NCI-H69 (cell line): ENCODE measurements around the gene SPOCK2.

Experiments
- DNase-seq: peaks from one replicate; lab custom pipeline; 2025; lab: John Stamatoyannopoulos, UW

The SPOCK2 gene

GRCh38 chr10:72072046-72072445 is 16.3 kb downstream of the SPOCK2 start:
- no peak for DNase-seq

GRCh38 chr10:72069751-72070526 is 18.4 kb downstream of the SPOCK2 start:
- DNase-seq: peak; percentile 93

- DNase-seq: no peak
Observed at GRCh38 chr10:72068901-72069446, 19.4 kb downstream of the SPOCK2 start.

- no peak for DNase-seq
Observed at GRCh38 chr10:72068126-72068765, 20.1 kb downstream of the SPOCK2 start.

GRCh38 chr10:72067463-72068125 is 20.8 kb downstream of the SPOCK2 start:
- no peak for DNase-seq

- no peak for DNase-seq
Observed at GRCh38 chr10:72066318-72067284, 21.8 kb downstream of the SPOCK2 start.

GRCh38 chr10:72065439-72066025 is 22.8 kb downstream of the SPOCK2 start:
- no peak for DNase-seq

- no peak for DNase-seq
Observed at GRCh38 chr10:72063703-72064391, 24.5 kb downstream of the SPOCK2 start.

GRCh38 chr10:72062832-72063702 is 25.3 kb downstream of the SPOCK2 start:
- DNase-seq: no peak

- DNase-seq: no peak
Observed at GRCh38 chr10:72062382-72062781, 26.0 kb downstream of the SPOCK2 start.

- DNase-seq: no peak
Observed at GRCh38 chr10:72061930-72062329, 26.4 kb downstream of the SPOCK2 start.

GRCh38 chr10:72061491-72061890 is 26.9 kb downstream of the SPOCK2 start:
- no peak for DNase-seq

- DNase-seq: no peak
Observed at GRCh38 chr10:72059843-72060822, 28.2 kb downstream of the SPOCK2 start.

- DNase-seq: no peak
Observed at GRCh38 chr10:72058989-72059842, 29.1 kb downstream of the SPOCK2 start.

GRCh38 chr10:72058347-72058898 is 29.9 kb downstream of the SPOCK2 start:
- no peak for DNase-seq

GRCh38 chr10:72056932-72057751 is 31.2 kb downstream of the SPOCK2 start:
- no peak for DNase-seq
